ENCODE results near the gene PLEKHA7.

DNA sequence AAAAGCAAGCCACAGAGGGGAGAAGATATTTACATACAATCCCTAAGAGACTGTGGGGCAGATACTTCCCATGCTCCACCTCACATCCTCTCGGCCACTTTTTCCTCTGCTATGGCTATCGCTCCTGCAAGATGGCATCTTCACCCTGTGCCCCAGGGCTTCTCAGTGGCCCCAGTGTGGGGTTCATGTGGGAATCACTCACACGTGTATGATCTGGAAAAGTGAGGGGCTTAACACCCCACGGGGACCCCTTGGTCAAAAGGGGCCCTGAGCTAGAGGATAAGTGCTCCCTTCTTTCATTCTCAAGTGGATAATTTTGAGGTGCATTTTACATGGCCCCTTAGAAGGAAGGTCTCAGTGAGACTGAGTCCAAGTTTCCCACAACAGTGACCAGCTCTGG, 247.1 kb downstream of the PLEKHA7 start:
- TF ChIP-seq CTCF (IDR thresholded peaks at IDR 0.05) (no peak), POLR2AphosphoS5 (IDR thresholded peaks at IDR 0.05) (no peak), POLR2A (IDR thresholded peaks at IDR 0.05) (no peak)

All from suprapubic skin (tissue), 4 donors.